Stimulated activated effector memory CD8-positive, alpha-beta T cell treated with anti-CD3 and anti-CD28 coated beads, Interleukin-12 subunit alpha, Interleukin-12 subunit beta, amount 100 ng/mL, for 72 hours (primary cell): ENCODE results near the gene SULT1A2.
"Not testable (repeated sequence)": the region's sequence is repeated elsewhere in the genome, so short reads cannot be mapped to it uniquely, and the experiment has no call there.

Experiments
- ATAC-seq: fragments of 150-1000 bp; cut with Tn5 transposase; 2 replicates; pipeline ENCODE4 v1.10.0; 2021
- DNase-seq, 2 donors: peaks; one replicate each; pipeline ENCODE4 v3.0.0; 2021 to 2022; ENCODE audit warnings: low spot score in 2 of 2
- H3K27ac Mint-ChIP-seq: one replicate; pipeline ENCODE4 v1.8.0; 2022; ENCODE audit warnings: mild to moderate bottlenecking, mixed read lengths
- H3K36me3 Mint-ChIP-seq: one replicate; pipeline ENCODE4 v1.8.0; 2022; ENCODE audit warnings: mild to moderate bottlenecking, mixed read lengths
- H3K4me1 Mint-ChIP-seq: one replicate; pipeline ENCODE4 v1.8.0; 2022; ENCODE audit warnings: mixed read lengths
- H3K4me3 Mint-ChIP-seq: one replicate; pipeline ENCODE4 v1.8.0; 2022; ENCODE audit warnings: mild to moderate bottlenecking, mixed read lengths
- H3K9me3 Mint-ChIP-seq: one replicate; pipeline ENCODE4 v1.8.0; 2022; ENCODE audit warnings: mixed read lengths

The SULT1A2 gene

GRCh38 chr16:28614561-28614960 is 17.7 kb upstream of the SULT1A2 start:
- H3K27ac Mint-ChIP-seq, H3K9me3 Mint-ChIP-seq, H3K4me3 Mint-ChIP-seq, DNase-seq, ATAC-seq: not testable (repeated sequence)
- H3K36me3 Mint-ChIP-seq = peaks cover 15% of the 10 kb centered on the region
- peaks cover 15% of the 10 kb centered on the region for H3K4me1 Mint-ChIP-seq

- ATAC-seq, H3K9me3 Mint-ChIP-seq, H3K27ac Mint-ChIP-seq, H3K4me3 Mint-ChIP-seq, DNase-seq: not testable (repeated sequence)
- H3K4me1 Mint-ChIP-seq = peaks cover 15% of the 10 kb centered on the region
- peaks cover 10% of the 10 kb centered on the region for H3K36me3 Mint-ChIP-seq
Observed at GRCh38 chr16:28613912-28614311, 17.1 kb upstream of the SULT1A2 start.

- not testable (repeated sequence) for H3K36me3 Mint-ChIP-seq, H3K4me3 Mint-ChIP-seq, DNase-seq, H3K27ac Mint-ChIP-seq, H3K9me3 Mint-ChIP-seq
- ATAC-seq = peak; percentile 84
- H3K4me1 Mint-ChIP-seq = peaks cover 15% of the 10 kb centered on the region
Observed at GRCh38 chr16:28612359-28613280, 15.8 kb upstream of the SULT1A2 start.

GRCh38 chr16:28610595-28611191 is 13.8 kb upstream of the SULT1A2 start:
- H3K27ac Mint-ChIP-seq = peak overlapping the region; percentile 75

GRCh38 chr16:28609631-28610594 is 13.1 kb upstream of the SULT1A2 start, which contains the start of gene SULT1A1:
Gene SULT1A1, minus strand, starts transcription at chr16:28610044. Its CDS starts 1,189 bp downstream, at chr16:28608855.
- Mint-ChIP-seq H3K4me3 (no peak within 1 kb of the TSS), H3K9me3 (no peaks in the 10 kb centered on the region), H3K27ac (peak within 1 kb of the TSS; percentile 75), H3K4me1 (peaks cover 10% of the 10 kb centered on the region), H3K36me3 (no peaks in the 10 kb centered on the region)
- DNase-seq = no peak
- ATAC-seq = no peak

More at GRCh38 chr16:28610595-28611191, 13.8 kb upstream of the SULT1A2 start:
- peaks cover 13% of the 10 kb centered on the region for H3K4me1 Mint-ChIP-seq
- no peak for ATAC-seq
- H3K4me3 Mint-ChIP-seq = no peak overlapping the region
- no peaks in the 10 kb centered on the region for H3K36me3 Mint-ChIP-seq
- H3K9me3 Mint-ChIP-seq = no peaks in the 10 kb centered on the region
- DNase-seq = no peak

- H3K4me1 Mint-ChIP-seq = peaks cover 10% of the 10 kb centered on the region
- H3K9me3 Mint-ChIP-seq, ATAC-seq, DNase-seq, H3K27ac Mint-ChIP-seq, H3K4me3 Mint-ChIP-seq, H3K36me3 Mint-ChIP-seq: not testable (repeated sequence)
Observed at GRCh38 chr16:28608867-28609596, 12.2 kb upstream of the SULT1A2 start.

GRCh38 chr16:28608496-28608808 is 11.6 kb upstream of the SULT1A2 start:
- H3K4me1 Mint-ChIP-seq = peaks cover 10% of the 10 kb centered on the region
- not testable (repeated sequence) for DNase-seq, H3K9me3 Mint-ChIP-seq, H3K4me3 Mint-ChIP-seq, ATAC-seq, H3K36me3 Mint-ChIP-seq
- H3K27ac Mint-ChIP-seq = peak overlapping the region; percentile 40

- peak overlapping the region; percentile 40 for H3K27ac Mint-ChIP-seq
- ATAC-seq, H3K36me3 Mint-ChIP-seq: not testable (repeated sequence)
Observed at GRCh38 chr16:28607681-28608495, 11.0 kb upstream of the SULT1A2 start.

GRCh38 chr16:28607116-28607623 is 10.3 kb upstream of the SULT1A2 start:
- Mint-ChIP-seq H3K36me3 (no peaks in the 10 kb centered on the region), H3K27ac (peak overlapping the region; percentile 40), H3K9me3 (no peaks in the 10 kb centered on the region), H3K4me1 (peaks cover 10% of the 10 kb centered on the region), H3K4me3 (no peak overlapping the region)
- ATAC-seq (no peak), DNase-seq (no peak)

More at GRCh38 chr16:28607681-28608495, 11.0 kb upstream of the SULT1A2 start:
- H3K4me3 Mint-ChIP-seq, DNase-seq, H3K9me3 Mint-ChIP-seq: not testable (repeated sequence)
- peaks cover 10% of the 10 kb centered on the region for H3K4me1 Mint-ChIP-seq

- no peaks in the 10 kb centered on the region for H3K36me3 Mint-ChIP-seq
- H3K4me3 Mint-ChIP-seq = no peak overlapping the region
- H3K9me3 Mint-ChIP-seq = no peaks in the 10 kb centered on the region
- H3K4me1 Mint-ChIP-seq = peaks cover 10% of the 10 kb centered on the region
- ATAC-seq (no peak), DNase-seq (no peak)
- H3K27ac Mint-ChIP-seq = no peak overlapping the region
Observed at GRCh38 chr16:28606291-28607115, 9.7 kb upstream of the SULT1A2 start.

- Mint-ChIP-seq H3K4me3 (no peak overlapping the region), H3K36me3 (no peaks in the 10 kb centered on the region), H3K27ac (peak overlapping the region; percentile 21), H3K9me3 (no peaks in the 10 kb centered on the region), H3K4me1 (no peaks in the 10 kb centered on the region)
- DNase-seq (no peak), ATAC-seq (no peak)
Observed at GRCh38 chr16:28604186-28604565, 7.3 kb upstream of the SULT1A2 start.

GRCh38 chr16:28603381-28604185 is 6.7 kb upstream of the SULT1A2 start:
- Mint-ChIP-seq H3K36me3 (no peaks in the 10 kb centered on the region), H3K9me3 (no peaks in the 10 kb centered on the region), H3K4me1 (no peaks in the 10 kb centered on the region), H3K4me3 (no peak overlapping the region), H3K27ac (peak overlapping the region; percentile 21)
- ATAC-seq (no peak), DNase-seq (no peak)
